NT2/D1 (cell line): ENCODE results near the gene KCNQ1.

ENCODE experiments used
- SUZ12 ChIP-seq: IDR thresholded peaks from 2 replicates; pipeline ENCODE4 v1.6.1; 2011; ENCODE audit not compliant: insufficient read length, insufficient read depth; ENCODE audit errors: extremely low read depth
- YY1 ChIP-seq: IDR thresholded peaks from 2 replicates; pipeline ENCODE4 v1.6.1; 2011; ENCODE audit not compliant: insufficient read length, insufficient read depth

DNA sequence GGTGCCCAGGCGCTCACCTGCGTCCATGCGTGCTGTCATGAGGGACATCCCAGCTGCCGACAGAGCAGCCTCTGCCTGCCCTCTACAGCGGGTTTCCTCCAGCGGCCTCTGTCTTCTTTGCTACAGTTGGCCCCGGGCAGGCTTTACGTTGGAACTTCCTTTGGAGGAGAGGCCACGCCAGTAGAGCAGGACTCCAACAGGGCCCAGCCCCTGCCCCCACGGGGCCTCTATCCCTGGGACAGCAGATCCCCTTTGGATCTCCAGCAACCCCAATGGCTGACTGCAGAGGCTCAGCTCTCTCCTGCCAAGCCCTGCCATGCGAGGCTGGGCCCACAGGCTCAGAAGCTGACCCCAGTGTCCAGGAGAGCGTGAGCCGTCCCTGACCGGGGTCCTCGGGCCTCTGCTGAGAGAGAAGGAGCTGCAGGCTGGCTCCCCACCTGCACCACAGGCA lies 12.6 kb upstream of the KCNQ1 start:
- TF ChIP-seq YY1 (no peak), SUZ12 (no peak)
